Esophagus muscularis mucosa (tissue), 4 donors: Measurements from ENCODE around the gene PAM16. TPM values are rescaled to one million over a fixed set of nuclear protein-coding genes. Genes with fewer than 3 reads are reported as not detected.

Experiments
- DNase-seq: peaks from one replicate; pipeline ENCODE4 v3.0.0-alpha.2; 2017; ENCODE audit errors: extremely low spot score
- H3K27ac ChIP-seq, 4 donors: fragments of 200-600 bp; sonication (generic); replicated peaks in 1 of 4; 1 replicate in 3 of 4; 2 replicates in 1 of 4; pipeline ENCODE4 v1.5.1; 2016 to 2019; ENCODE audit warnings: mild to moderate bottlenecking in 1 of 4
- H3K27me3 ChIP-seq, 4 donors: fragments of 200-600 bp; sonication (generic); one replicate each; pipeline versions ENCODE4 v1.5.1 to v1.6.0; 2016 to 2019
- H3K36me3 ChIP-seq, 4 donors: fragments of 200-600 bp; sonication (generic); one replicate each; pipeline ENCODE4 v1.5.1; 2016 to 2019
- H3K4me1 ChIP-seq, 4 donors: fragments of 200-600 bp; sonication (generic); one replicate each; pipeline ENCODE4 v1.5.1; 2016 to 2019
- H3K4me3 ChIP-seq, 4 donors: fragments of 200-600 bp; sonication (generic); 1 replicate in 2 of 4; 2 replicates in 2 of 4; pipeline ENCODE4 v1.5.1; 2016 to 2019; ENCODE audit warnings: mild to moderate bottlenecking in 4 of 4, moderate library complexity in 1 of 4
- H3K9me3 ChIP-seq, 4 donors: fragments of 200-600 bp; sonication (generic); 1 replicate in 3 of 4; 2 replicates in 1 of 4; pipeline ENCODE4 v1.5.1; 2016 to 2019
- EP300 ChIP-seq: sonication (generic); formaldehyde crosslinking; IDR thresholded peaks from one replicate; pipeline ENCODE4 v1.6.1; 2017; ENCODE audit warnings: antibody characterized with exemption
- POLR2A ChIP-seq: fragments of 450-650 bp; IDR thresholded peaks from one replicate; pipeline ENCODE4 v1.6.1; 2017; ENCODE audit warnings: antibody characterized with exemption, moderate library complexity, mild to moderate bottlenecking, low read depth
- POLR2AphosphoS5 ChIP-seq, 2 donors: sonication (generic); formaldehyde crosslinking; IDR thresholded peaks; one replicate each; pipeline ENCODE4 v1.6.1; 2017; ENCODE audit warnings: antibody characterized with exemption in 2 of 2
- WGBS: methylation state at CpG from one replicate; pipeline ENCODE4 v1.1.5; 2018; 5-methylcytosine and 5-hydroxymethylcytosine counted together
- intact Hi-C: fragments of 100-400 bp; cut with DNase I; formaldehyde crosslinking; loops from one replicate; pipeline ENCODE4 v1.15.1; 2023
- total RNA-seq, 4 donors: library from RNA; depleted of rRNA; stranded (reverse); fragments of >200 nt; gene quantifications; one replicate each; pipeline versions ENCODE4 v1.1.0 to v1.2.1, GENCODE V29; 2016
- TF ChIP-seq, protein P1 (sequence below), 3 experiments: fragments of 200-600 bp in 2 of 3; fragments of 450-650 bp in 1 of 3; sonication (generic) in 2 of 3; IDR thresholded peaks; one replicate each; pipeline ENCODE4 v1.5.1; 2017 to 2019; ENCODE audit warnings: antibody characterized with exemption in 3 of 3, mild to moderate bottlenecking in 2 of 3, moderate library complexity in 1 of 3

PAM16 gene
- total RNA-seq, 4 donors from 2014 or later: 24.5 to 44.1 (median 40.2) TPM

DNA sequence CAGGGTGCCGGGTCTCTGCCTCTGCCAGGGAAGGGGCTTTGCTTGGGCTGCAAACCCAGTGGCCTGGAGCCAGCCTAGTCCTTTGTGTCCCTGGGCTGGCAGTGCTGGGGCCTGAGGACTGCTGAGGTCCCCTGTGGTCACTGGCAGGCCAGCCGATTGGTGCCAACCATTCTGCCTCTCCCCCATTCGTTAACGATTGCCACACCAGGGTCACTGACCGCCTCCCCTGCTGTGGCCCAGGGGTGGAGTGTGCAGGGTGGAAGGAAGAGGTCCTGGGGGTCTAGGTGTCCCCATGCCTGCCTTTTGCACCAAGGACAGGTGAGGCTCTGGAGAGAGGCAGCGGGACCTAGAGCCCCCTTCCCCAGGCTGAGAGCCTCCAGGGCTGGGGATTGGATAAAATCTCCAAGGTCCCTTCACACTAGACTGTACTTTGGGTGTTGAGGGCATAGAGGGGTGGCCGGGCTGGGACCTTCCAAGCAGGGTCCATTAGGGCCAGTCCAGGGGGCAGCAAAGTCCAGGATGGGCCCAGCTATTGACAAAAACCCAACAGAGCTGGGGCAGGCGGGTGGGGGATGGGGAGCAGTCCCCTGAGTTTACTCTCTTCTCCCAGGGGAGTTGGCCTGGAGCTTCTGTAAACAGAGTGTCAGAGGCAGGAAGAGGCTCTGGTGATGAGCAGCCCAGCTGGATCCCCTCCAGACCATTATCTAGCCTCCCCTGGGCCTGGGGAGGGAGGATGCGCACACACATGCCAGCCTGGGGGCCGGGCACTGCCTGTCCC, 21.6 kb upstream of the PAM16 start:
- Histone ChIP-seq H3K27ac (peak overlapping the region; percentile 82 to 90 (median 84)), H3K4me3 (peak overlapping the region; percentile 66 to 75 (median 70)), H3K36me3 (no peaks in the 10 kb centered on the region), H3K27me3 (no peaks in the 10 kb centered on the region), H3K9me3 (no peaks in the 10 kb centered on the region), H3K4me1 (peaks cover 64 to 87% (median 81%) of the 10 kb centered on the region in 4 donors)
- DNase-seq: no peak
- intact Hi-C loops: no loop called here
- TF ChIP-seq EP300: no peak
- no peak for TF ChIP-seq POLR2AphosphoS5 (IDR thresholded peaks at IDR 0.05)
- TF ChIP-seq, protein P1, sequence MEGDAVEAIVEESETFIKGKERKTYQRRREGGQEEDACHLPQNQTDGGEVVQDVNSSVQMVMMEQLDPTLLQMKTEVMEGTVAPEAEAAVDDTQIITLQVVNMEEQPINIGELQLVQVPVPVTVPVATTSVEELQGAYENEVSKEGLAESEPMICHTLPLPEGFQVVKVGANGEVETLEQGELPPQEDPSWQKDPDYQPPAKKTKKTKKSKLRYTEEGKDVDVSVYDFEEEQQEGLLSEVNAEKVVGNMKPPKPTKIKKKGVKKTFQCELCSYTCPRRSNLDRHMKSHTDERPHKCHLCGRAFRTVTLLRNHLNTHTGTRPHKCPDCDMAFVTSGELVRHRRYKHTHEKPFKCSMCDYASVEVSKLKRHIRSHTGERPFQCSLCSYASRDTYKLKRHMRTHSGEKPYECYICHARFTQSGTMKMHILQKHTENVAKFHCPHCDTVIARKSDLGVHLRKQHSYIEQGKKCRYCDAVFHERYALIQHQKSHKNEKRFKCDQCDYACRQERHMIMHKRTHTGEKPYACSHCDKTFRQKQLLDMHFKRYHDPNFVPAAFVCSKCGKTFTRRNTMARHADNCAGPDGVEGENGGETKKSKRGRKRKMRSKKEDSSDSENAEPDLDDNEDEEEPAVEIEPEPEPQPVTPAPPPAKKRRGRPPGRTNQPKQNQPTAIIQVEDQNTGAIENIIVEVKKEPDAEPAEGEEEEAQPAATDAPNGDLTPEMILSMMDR (IDR thresholded peaks at IDR 0.05): no peak
- no peak for TF ChIP-seq POLR2A
- 47% methylated on average over 5 of the region's 10 CpGs for WGBS

DNA sequence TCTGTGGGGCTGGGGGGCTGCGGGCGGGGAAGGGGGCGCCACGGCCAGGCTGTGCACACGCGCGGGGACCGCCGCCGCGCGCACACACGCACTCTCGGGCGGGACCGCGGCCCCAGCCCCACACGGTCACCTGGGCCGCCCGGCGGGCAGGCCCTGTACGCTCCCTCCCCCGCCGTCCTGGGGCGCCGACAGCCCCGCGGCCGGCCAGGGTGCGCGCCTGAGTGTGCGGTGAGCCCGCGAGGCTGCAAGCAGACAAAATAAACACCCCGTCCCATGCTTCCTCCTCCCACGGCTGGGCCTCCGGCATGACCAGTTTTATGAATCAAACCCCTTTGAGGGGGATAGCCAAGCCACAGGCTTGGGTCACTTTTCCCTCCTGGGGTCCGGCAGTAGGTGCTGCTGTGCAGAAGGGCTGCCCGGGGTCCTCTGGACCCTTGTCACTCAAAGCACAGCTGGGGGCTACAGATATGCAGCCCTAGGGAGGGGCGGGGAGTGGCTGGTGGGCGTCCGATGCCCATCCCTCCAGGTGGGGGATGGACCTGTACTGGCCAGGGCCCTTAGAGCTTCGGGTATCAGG, 21.0 kb upstream of the PAM16 start:
- intact Hi-C loops: no loop called here
- Histone ChIP-seq H3K27me3 (no peaks in the 10 kb centered on the region), H3K9me3 (no peaks in the 10 kb centered on the region), H3K27ac (peak overlapping the region; percentile 82 to 90 (median 84)), H3K4me3 (peak overlapping the region; percentile 66 to 75 (median 70)), H3K4me1 (peaks cover 57 to 80% (median 74%) of the 10 kb centered on the region in 4 donors), H3K36me3 (peaks cover 0 to 1% (median 0%) of the 10 kb centered on the region in 4 donors)
- no peak for TF ChIP-seq EP300
- TF ChIP-seq, protein P1 (IDR thresholded peaks at IDR 0.05): no peak
- TF ChIP-seq POLR2AphosphoS5 (IDR thresholded peaks at IDR 0.05): no peak
- no peak for TF ChIP-seq POLR2A
- no peak for DNase-seq
- WGBS: 10% methylated on average over 4 of the region's 43 CpGs

DNA sequence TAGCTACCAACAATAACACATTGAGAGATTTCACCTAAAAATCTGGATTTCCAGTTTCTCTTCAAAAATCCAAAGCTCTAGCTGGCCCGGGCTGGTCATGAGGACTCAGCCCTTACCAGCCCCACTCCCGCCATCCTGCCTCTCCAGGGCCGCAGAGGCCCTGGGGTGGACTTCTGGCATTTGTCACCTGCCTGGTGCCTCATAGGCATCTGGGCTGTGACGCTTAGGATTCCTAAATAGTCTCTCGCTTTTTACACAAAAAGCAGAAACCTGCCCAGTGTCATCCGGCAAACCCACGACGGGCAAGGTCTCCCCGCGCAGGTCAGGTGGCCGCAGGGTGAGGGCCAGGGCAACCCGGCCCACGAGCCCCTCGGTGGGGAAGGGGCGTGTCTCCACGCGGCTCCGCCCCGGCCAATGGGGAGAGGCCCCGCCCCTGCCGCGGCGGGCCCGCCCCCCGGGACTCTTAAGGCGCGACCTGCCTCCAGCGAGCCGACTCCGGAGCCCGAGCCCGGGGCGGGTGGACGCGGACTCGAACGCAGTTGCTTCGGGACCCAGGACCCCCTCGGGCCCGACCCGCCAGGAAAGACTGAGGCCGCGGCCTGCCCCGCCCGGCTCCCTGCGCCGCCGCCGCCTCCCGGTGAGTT, 20.4 kb upstream of the PAM16 start, which contains the start of gene VASN:
Gene VASN (plus strand): TSS at position 492 of the 644 bp plus-strand sequence. CDS start 9,030 bp downstream, outside the sequence.
- peaks cover 0 to 5% (median 0%) of the 10 kb centered on the region in 4 donors for H3K36me3 ChIP-seq
- 18% methylated on average over 4 of the region's 50 CpGs for WGBS
- no peaks in the 10 kb centered on the region for H3K27me3 ChIP-seq
- intact Hi-C loops: no loop called here
- TF ChIP-seq, protein P1 (IDR thresholded peaks at IDR 0.05): no peak
- peak; percentile 86 for TF ChIP-seq POLR2A
- peak; percentile 96 to 98 for TF ChIP-seq POLR2AphosphoS5 (IDR thresholded peaks at IDR 0.05)
- peak within 1 kb of the TSS; percentile 82 to 90 (median 84) for H3K27ac ChIP-seq
- H3K4me3 ChIP-seq: peak within 1 kb of the TSS; percentile 66 to 75 (median 70)
- DNase-seq: no peak
- peaks cover 51 to 74% (median 68%) of the 10 kb centered on the region in 4 donors for H3K4me1 ChIP-seq
- H3K9me3 ChIP-seq: no peaks in the 10 kb centered on the region

DNA sequence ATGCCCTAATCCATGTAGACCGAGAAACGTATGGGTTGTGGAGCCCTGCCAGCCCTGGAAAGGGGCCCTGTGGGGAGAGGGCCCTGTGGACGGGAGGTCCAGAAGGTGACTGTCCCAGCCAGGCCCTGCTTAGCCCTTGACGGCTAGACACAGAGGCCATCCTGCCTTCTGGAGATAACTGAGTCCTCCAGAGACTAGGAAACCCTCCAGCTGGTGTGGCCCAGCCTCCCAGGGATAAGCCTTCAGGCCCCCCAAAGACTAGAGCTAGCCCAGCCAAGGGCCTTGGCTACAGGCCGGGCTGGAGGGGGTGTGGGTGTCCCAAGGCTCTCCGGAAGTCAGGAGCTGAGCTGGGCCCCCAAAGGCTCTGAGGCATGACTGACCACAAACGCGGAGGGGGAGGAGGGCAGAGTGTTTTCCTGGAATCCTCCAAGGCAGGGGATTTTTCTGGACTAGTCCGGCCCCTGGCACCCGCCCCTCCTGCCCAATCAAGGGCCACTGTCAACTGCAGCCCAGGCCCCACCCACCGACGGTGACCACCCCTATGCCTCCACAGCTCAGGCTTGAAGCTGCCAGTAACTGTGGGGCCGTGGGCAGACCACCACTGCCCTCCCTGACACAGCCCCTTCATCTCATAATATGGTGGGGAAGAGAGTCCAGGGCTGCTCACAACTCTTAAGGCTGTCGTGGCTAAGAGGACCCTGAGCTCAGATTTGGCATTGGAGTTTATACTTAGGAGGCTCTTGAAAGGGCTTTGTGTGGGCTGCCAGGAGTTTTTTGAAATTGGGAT, 19.6 kb upstream of the PAM16 start:
- peaks cover 44 to 67% (median 61%) of the 10 kb centered on the region in 4 donors for H3K4me1 ChIP-seq
- DNase-seq: no peak
- peaks cover 0 to 5% (median under 1%) of the 10 kb centered on the region in 4 donors for H3K36me3 ChIP-seq
- WGBS: 71% methylated on average over 7 of the region's 14 CpGs
- H3K27me3 ChIP-seq: no peaks in the 10 kb centered on the region
- no peaks in the 10 kb centered on the region for H3K9me3 ChIP-seq
- H3K4me3 ChIP-seq: peak overlapping the region in 3 of 4 donors; percentile 66 to 72 (median 69)
- peak overlapping the region; percentile 82 to 90 (median 84) for H3K27ac ChIP-seq
- no peak for TF ChIP-seq EP300
- TF ChIP-seq POLR2AphosphoS5 (IDR thresholded peaks at IDR 0.05): no peak
- TF ChIP-seq, protein P1 (IDR thresholded peaks at IDR 0.05): no peak
- TF ChIP-seq POLR2A: no peak
- intact Hi-C loops: no loop called here
